Ishikawa (cell line): Measurements from ENCODE around the gene PLIN5.

Source experiments
- CEBPB ChIP-seq: IDR thresholded peaks from 2 replicates; pipeline ENCODE4 v1.6.1; 2012
- CREB1 ChIP-seq: IDR thresholded peaks from 2 replicates; pipeline ENCODE4 v1.6.1; 2012; ENCODE audit warnings: low read depth
- EGR1 ChIP-seq: IDR thresholded peaks from 2 replicates; pipeline ENCODE4 v1.6.1; 2012
- EP300 ChIP-seq: IDR thresholded peaks from 2 replicates; pipeline ENCODE4 v1.6.1; 2012; ENCODE audit warnings: borderline replicate concordance
- FOXM1 ChIP-seq: IDR thresholded peaks from 2 replicates; pipeline ENCODE4 v1.6.1; 2012; ENCODE audit warnings: low read depth, borderline replicate concordance
- NFIC ChIP-seq: IDR thresholded peaks from 2 replicates; pipeline ENCODE4 v1.6.1; 2012
- RAD21 ChIP-seq: IDR thresholded peaks from 2 replicates; pipeline ENCODE4 v1.6.1; 2012; ENCODE audit warnings: low read depth
- TAF1 ChIP-seq: IDR thresholded peaks from 2 replicates; pipeline ENCODE4 v1.6.1; 2012; ENCODE audit warnings: low read depth, mild to moderate bottlenecking
- TCF12 ChIP-seq: IDR thresholded peaks from 2 replicates; pipeline ENCODE4 v1.6.1; 2012; ENCODE audit warnings: low read depth
- TEAD4 ChIP-seq: IDR thresholded peaks from 2 replicates; pipeline ENCODE4 v1.6.1; 2012
- YY1 ChIP-seq: IDR thresholded peaks from 2 replicates; pipeline ENCODE4 v1.6.1; 2012; ENCODE audit warnings: low read depth
- ZBTB7A ChIP-seq: IDR thresholded peaks from 2 replicates; pipeline ENCODE4 v1.6.1; 2012; ENCODE audit warnings: low read depth
- TF ChIP-seq, protein P1 (sequence below): IDR thresholded peaks from 2 replicates; pipeline ENCODE4 v1.6.1; 2012
- TF ChIP-seq, protein P2 (sequence below): IDR thresholded peaks from 2 replicates; pipeline ENCODE4 v1.6.1; 2012
- TF ChIP-seq, protein P3 (sequence below): IDR thresholded peaks from 2 replicates; pipeline ENCODE4 v1.6.1; 2012; ENCODE audit warnings: low read depth, mild to moderate bottlenecking

Gene PLIN5

DNA sequence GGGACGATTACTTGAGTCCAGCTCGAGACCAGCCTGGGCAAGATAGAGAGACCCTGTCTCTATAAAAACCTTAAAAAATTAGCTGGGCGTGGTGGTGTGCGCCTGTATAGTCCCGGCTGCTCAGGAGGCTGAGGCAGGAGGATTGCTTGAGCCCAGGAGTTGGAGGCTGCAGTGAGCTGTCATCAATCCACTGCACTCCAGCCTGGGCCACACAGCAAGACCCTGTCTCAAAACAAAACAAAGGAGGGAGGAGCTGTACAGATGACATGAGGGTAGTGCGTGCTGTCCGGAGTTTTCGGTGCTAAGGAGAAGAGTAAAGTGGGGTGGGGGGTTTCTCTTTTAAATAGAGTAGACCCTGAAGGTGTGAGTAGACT is 40.3 kb downstream of the PLIN5 start:
- TF ChIP-seq TCF12 (no peak), ZBTB7A (no peak), CREB1 (no peak), YY1 (no peak), RAD21 (no peak), FOXM1 (no peak)

DNA sequence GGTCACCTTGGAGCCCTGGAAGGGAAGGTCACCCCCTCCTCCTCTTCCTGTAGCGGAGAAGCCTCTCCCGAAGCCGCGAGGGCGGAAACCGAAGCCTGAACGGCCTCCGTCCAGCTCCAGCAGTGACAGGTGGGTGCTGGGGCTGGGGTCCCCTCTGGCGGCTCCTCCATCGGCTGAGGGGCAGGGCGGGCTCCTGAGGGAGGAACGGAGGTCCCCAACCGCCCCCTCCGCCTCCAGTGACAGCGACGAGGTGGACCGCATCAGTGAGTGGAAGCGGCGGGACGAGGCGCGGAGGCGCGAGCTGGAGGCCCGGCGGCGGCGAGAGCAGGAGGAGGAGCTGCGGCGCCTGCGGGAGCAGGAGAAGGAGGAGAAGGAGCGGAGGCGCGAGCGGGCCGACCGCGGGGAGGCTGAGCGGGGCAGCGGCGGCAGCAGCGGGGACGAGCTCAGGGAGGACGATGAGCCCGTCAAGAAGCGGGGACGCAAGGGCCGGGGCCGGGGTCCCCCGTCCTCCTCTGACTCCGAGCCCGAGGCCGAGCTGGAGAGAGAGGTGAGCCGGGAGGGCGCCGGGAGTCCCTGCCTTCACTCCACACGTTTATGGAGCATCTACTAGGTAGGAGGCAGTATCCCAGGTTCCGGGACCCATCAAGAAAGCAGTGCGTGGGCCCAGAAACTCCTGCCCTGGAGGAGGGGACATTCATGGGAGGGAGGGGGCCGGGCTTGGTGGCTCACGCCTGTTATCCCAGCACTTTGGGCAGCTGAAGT is 40.9 kb downstream of the PLIN5 start:
- TF ChIP-seq, protein P1, sequence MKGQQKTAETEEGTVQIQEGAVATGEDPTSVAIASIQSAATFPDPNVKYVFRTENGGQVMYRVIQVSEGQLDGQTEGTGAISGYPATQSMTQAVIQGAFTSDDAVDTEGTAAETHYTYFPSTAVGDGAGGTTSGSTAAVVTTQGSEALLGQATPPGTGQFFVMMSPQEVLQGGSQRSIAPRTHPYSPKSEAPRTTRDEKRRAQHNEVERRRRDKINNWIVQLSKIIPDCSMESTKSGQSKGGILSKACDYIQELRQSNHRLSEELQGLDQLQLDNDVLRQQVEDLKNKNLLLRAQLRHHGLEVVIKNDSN: no peak

DNA sequence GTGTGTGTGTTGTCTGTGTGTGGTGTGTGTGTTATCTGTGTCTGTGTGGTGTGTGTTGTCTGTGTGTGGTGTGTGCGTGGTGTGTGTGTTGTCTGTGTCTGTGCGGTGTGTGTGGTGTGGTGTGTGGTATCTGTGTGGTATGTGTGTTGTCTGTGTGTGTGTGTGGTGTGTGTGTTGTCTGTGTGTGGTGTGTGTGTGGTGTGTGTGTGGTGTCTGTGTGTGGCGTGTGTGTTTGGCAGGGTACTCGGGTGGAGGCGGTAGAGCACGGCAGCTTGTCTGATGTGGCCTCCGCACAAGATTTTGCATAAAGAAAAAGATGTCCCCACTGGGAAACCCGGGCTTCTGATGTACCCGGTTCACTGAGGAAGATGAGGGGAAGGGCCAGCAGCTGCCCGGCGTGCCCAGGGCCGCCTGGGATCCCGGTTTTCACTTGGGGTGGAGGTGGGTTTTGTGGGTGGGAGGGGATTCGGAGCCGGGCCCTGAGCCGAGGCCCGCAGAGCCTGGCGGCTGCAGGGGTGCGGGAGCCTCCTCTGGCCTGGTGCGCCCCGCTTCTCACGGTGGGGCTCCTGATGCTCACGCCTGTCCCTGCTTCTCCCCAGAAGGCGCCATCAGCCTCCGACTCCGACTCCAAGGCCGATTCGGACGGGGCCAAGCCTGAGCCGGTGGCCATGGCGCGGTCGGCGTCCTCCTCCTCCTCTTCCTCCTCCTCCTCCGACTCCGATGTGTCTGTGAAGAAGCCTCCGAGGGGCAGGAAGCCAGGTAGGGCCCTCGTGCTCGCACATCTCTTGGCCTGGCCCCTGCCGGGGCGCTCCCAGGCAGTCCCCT is 41.7 kb downstream of the PLIN5 start:
- TF ChIP-seq NFIC (no peak), YY1 (no peak), ZBTB7A (no peak), CEBPB (no peak), EP300 (no peak), RAD21 (no peak)
- TF ChIP-seq, protein P1: no peak

DNA sequence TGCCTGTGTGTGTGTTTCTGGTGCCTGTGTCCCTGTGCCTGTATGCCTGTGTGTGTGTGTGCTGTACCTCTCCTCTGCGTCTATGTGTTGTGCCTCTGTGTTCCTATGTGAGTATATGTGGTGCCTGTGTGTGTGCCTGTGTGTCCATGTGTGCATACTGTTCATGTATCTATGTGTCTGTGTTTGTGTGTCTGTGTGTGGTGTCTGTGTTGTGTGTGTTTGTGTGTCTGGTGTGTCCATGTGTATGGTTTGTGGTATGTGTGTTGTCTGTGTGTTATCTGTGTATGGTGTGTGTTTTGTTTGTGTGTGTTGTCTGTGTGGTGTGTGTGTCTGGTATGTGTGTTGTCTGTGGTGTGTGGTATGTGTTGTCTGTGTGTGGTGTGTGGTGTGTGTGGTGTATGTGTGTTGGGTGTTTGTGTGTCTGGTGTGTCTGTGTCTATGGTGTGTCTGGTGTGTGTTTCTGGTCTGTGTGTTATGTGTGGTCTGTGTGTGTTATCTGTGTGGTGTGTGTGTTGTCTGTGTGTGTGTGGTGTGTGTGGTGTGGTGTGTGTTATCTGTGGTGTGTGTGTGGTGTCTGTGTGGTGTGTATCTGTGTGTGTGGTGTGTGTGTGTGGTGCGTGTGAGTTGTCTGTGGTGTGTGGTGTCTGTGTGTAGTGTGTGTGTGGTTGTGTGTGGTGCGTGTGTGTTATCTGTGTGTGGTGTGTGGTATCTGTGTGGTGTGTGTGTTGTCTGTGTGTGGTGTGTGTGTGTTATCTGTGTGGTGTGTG is 42.5 kb downstream of the PLIN5 start:
- TF ChIP-seq, protein P2, sequence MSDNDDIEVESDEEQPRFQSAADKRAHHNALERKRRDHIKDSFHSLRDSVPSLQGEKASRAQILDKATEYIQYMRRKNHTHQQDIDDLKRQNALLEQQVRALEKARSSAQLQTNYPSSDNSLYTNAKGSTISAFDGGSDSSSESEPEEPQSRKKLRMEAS: no peak
- TF ChIP-seq FOXM1: no peak
- no peak for TF ChIP-seq NFIC
- no peak for TF ChIP-seq EP300
- TF ChIP-seq ZBTB7A: no peak
- TF ChIP-seq YY1: no peak
- TF ChIP-seq EGR1: no peak
- no peak for TF ChIP-seq RAD21

DNA sequence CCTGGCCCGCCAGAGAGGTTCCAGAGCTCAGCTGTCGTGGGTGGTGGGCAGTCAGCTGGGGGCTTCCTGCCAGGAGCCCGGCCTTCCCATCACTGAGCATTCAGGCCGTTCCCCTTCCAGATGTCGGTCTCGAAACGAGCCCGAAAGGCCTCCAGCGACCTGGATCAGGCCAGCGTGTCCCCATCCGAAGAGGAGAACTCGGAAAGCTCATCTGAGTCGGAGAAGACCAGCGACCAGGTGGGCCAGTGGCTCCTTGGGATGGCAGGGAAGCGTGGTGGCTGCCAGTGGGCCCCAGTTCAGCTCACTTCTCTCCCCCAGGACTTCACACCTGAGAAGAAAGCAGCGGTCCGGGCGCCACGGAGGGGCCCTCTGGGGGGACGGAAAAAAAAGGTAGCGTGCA is 43.6 kb downstream of the PLIN5 start:
- TF ChIP-seq TCF12 (no peak), EP300 (no peak), ZBTB7A (no peak), CREB1 (no peak), FOXM1 (no peak), CEBPB (no peak), NFIC (no peak), TAF1 (no peak), EGR1 (no peak), RAD21 (no peak), YY1 (no peak), TEAD4 (no peak)
- TF ChIP-seq, protein P2: no peak
- TF ChIP-seq, protein P3, sequence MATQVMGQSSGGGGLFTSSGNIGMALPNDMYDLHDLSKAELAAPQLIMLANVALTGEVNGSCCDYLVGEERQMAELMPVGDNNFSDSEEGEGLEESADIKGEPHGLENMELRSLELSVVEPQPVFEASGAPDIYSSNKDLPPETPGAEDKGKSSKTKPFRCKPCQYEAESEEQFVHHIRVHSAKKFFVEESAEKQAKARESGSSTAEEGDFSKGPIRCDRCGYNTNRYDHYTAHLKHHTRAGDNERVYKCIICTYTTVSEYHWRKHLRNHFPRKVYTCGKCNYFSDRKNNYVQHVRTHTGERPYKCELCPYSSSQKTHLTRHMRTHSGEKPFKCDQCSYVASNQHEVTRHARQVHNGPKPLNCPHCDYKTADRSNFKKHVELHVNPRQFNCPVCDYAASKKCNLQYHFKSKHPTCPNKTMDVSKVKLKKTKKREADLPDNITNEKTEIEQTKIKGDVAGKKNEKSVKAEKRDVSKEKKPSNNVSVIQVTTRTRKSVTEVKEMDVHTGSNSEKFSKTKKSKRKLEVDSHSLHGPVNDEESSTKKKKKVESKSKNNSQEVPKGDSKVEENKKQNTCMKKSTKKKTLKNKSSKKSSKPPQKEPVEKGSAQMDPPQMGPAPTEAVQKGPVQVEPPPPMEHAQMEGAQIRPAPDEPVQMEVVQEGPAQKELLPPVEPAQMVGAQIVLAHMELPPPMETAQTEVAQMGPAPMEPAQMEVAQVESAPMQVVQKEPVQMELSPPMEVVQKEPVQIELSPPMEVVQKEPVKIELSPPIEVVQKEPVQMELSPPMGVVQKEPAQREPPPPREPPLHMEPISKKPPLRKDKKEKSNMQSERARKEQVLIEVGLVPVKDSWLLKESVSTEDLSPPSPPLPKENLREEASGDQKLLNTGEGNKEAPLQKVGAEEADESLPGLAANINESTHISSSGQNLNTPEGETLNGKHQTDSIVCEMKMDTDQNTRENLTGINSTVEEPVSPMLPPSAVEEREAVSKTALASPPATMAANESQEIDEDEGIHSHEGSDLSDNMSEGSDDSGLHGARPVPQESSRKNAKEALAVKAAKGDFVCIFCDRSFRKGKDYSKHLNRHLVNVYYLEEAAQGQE: no peak
- TF ChIP-seq, protein P1: no peak

DNA sequence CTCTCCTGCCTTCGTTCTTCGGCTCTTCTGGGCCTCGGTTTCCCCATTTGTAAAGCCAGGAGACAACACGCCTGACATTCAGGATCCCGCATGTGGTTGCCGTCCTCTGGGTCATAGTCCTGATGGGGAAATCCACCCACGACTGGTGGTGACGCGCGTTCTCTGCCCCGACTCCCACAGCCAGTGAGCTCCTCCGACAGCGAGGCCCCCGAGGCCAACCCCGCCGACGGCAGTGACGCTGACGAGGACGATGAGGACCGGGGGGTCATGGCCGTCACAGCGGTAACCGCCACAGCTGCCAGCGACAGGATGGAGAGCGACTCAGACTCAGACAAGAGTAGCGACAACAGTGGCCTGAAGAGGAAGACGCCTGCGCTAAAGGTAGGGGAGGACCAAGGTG is 46.5 kb downstream of the PLIN5 start:
- TF ChIP-seq TAF1: no peak
- no peak for TF ChIP-seq YY1
- TF ChIP-seq, protein P2: no peak
- TF ChIP-seq NFIC: no peak
- no peak for TF ChIP-seq EP300

DNA sequence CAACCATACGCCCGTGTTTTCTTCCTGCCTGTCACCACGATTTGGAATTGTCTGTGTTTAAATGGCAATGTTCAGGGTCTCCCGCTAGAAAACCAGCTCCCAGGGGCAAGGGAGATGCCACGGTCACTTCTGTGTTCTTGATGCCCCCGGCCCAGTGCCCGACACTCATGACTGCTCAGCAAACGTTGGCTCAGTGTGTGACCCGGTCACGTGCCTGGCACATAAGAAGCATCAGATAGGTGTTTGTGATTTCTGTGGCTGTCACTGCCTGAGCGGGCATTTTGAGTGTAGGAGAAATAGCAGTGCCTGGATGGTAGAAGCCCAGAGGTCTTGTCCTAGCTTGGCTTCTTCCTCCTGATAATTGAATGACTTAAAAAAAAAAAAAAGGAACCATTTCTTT is 47.5 kb downstream of the PLIN5 start:
- TF ChIP-seq, protein P3: no peak
- TF ChIP-seq EGR1 (no peak), ZBTB7A (no peak), YY1 (no peak), TEAD4 (no peak), CEBPB (no peak), EP300 (no peak), NFIC (no peak), TAF1 (no peak), FOXM1 (no peak), RAD21 (no peak), TCF12 (no peak), CREB1 (no peak)
- TF ChIP-seq, protein P1: no peak
- TF ChIP-seq, protein P2: no peak
